T follicular helper cell (primary cell): ENCODE measurements around the gene NDST4.

Experiments used
- DNase-seq: peaks from one replicate; pipeline ENCODE4 v3.0.0-alpha.2; 2020; ENCODE audit warnings: low read depth
- total RNA-seq, 2 experiments: gene quantifications; one replicate each; lab custom pipeline; 2026; lab: John Stamatoyannopoulos, UW

The NDST4 gene
- total RNA-seq = 0 reads per million in 2 experiments

DNA sequence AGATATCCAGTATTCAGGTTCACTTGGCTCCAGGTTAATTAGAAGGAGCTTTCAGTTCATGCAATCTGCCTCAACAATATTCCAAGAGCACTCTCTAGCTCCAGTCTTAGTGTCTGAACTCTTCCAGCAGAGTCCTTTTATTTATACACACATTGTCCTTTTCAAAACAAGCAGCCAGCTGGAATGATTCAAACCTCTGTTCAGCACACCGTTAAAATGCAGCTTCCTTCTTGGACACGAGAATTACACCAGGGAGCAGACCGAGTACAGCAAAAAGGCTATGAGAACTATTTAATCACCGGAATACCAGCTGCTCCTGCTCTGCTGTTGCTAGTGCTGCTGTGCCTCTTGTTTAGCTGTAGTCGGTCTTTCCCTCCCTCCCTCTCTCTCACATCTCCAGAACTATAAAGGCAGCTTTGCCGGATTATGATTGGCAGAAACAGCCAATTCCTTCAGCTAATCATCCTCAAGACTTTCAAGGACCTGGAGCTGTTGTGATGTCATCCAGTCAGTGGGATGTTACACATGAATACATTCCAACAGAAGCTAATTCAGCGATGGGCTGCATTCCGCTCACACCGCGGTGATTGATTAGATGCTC, at the start of gene NDST4:
Gene NDST4 (minus strand): TSS at position 115 of the 601 bp plus-strand sequence. CDS start 36,584 bp downstream, outside the sequence.
- DNase-seq = no peak

DNA sequence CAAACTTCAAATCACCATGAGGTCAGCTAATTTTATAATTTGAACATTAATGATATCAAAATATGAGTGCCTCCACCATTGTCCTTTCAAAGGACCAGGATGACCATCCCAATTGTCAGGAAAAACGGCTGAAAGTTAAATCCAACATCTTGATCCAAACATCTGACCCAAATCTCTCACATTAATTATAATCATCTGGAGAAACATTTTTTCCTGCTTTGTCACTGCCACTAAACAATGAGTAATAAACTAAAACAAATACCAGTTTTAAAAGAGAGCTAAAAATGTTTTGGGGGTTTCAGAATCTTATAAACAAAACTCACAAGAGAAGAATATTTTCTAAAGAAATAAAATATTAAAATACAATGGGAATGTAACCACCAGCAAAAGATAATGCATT, 45.7 kb upstream of the NDST4 start:
- no peak for DNase-seq

DNA sequence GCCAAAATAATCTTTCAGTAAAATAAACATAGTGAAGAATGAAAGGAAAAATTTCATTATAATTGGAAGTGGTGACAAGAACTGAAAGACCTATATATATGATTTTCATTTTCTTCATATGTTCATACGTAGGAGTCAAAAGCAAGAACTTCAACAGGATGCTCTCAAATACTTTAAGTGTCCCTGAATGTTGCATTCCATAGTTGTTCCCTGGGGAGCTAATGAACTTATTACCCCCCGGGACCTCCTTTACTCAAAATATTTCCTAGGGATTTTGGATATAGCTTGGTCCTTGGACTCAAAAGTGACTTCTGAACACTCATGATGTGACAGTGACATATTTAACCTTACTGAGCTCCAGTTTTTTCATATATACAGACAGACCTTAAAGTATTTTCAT, 44.9 kb upstream of the NDST4 start:
- DNase-seq = no peak

DNA sequence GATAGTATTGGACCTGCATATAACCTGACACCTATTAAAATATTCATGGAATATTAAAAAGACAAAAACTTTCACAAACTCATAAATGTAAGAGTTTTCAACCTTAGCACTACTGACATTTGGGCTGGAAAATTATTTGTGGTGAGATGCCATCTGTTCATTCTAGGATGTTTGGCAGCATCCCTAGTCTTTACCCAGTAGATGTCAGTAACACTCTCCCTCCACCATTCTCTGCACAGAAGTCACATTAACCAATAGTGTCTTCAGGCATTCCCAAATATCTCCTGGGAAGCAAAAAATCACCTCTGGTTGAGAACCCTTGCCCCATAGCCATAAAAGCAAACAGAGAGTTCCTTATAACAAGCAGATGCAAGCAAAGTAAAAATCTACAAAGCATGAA, 41.4 kb upstream of the NDST4 start:
- DNase-seq = no peak

DNA sequence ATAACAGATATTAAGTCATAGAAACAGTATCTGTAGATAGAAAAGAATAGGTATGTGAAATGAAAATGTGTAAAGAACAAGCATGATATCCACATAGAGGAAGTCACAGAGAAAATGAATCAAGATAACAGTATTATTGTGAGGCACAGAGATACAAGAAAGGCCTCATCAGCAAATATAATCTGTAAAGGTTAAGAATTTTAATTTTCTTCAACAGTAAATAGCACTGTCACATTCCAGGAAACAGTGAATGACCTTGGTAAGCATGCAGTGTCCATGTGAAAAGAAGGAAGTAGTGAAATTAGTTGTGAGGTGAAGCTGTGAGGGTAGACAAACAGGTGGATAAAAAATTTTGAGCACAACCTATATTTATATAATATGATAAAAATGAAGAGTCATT, 39.5 kb upstream of the NDST4 start:
- DNase-seq = no peak

DNA sequence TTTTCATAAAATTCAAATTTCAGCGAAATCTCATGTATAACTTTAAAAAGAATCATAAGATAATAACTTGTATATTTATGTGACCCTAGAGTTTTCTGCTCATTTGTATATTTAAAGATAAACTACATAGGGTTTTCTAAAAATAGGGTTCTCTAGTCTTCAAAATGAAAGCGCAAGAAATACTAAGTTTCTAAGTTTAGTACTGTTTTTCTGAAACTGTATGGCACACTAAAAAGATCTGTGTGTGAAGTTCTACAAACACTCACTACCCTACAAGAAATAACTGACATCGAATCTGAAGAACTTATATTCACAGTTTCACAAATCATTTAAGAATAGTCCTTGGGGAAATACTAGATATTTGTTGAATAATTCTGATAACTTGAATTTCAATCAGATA, 38.7 kb upstream of the NDST4 start:
- no peak for DNase-seq

DNA sequence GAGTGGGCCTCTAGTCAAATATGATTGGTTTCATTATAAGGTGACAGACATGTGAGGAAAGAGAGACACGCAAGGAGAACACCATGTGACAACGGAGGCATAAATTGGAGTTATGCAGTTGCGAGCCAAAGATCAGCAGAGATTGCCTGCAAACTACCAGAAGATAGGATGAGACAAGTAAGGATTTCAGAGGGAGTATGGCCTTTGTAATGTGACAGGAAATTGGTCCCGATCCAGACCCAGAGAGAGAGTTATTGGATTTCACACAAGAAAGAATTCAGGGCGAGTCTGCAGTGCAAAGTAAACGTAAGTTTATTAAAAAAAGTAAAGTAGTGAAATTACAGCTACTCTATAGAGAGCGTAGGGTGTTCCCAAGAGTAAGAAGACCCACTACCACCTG, 35.7 kb upstream of the NDST4 start:
- DNase-seq = no peak

DNA sequence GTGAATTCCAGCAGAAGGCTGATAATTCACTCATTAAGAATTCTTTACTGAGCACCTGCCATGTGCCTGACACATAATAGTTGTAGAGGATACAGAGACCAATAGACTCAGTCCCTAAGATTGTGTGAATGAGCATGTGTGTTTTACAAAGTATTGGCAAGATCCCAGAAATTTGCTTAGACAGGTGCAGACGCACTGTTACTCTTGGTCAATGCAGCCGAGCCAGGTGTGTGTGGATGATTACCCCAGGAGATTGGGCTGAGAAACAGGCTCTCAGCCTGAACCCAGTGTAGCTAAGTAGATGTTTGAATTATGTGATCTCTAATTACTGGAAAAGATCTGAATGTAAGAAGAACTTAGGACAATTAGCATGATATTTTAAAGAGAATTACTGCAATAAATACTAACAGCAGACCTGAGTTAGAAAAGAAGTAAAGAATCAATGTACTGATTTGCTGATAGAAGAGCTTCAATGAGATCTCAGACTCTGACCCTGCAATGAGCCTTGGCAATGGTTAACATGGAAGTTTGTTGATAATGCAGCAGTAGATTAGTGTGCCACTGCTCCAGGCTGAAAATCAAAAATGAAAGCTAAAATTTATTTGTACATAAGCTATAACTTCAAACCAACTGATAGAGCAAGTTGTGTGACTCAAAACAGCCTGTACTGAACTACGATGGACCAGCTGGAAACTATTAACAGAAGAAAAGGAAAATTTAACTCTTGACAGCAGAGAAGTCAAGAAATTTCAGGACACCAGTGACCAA, 32.2 kb upstream of the NDST4 start:
- no peak for DNase-seq

DNA sequence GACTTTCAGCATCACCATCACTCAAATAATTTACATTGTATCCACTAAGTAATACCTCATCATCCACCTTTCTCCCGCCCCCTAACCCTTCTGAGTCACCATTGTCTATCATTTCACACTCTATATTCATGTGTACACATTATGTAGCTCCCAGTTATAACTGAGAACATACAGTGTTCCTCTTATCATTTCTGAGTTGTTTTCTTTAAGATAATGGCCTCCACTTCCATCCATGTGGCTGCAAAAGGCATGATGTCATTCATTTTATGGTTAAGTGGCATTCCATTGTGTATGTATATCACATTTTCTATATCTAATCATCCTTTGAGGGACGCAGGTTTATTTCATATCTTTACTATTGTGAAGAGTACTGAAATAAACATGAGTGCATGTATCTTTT, 14.6 kb upstream of the NDST4 start:
- no peak for DNase-seq

DNA sequence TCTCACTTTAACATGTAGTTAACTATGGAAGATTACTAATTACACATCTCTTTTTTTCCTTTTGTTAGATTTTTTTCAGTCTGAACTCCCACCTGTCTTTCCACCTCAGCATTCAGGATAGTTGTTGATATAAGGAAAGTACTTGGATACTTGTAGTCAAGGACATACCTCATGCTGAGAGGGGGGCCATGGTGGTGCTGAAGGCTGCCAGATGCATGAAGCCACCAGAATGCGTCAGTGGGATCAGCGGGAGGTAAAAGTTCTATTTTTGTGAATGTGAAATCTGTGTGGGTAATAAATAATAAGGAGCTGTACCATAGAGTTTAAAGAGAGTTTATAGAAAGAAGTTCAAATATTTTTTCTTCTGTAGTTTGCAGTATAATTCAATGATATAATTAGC, 13.1 kb upstream of the NDST4 start:
- no peak for DNase-seq

DNA sequence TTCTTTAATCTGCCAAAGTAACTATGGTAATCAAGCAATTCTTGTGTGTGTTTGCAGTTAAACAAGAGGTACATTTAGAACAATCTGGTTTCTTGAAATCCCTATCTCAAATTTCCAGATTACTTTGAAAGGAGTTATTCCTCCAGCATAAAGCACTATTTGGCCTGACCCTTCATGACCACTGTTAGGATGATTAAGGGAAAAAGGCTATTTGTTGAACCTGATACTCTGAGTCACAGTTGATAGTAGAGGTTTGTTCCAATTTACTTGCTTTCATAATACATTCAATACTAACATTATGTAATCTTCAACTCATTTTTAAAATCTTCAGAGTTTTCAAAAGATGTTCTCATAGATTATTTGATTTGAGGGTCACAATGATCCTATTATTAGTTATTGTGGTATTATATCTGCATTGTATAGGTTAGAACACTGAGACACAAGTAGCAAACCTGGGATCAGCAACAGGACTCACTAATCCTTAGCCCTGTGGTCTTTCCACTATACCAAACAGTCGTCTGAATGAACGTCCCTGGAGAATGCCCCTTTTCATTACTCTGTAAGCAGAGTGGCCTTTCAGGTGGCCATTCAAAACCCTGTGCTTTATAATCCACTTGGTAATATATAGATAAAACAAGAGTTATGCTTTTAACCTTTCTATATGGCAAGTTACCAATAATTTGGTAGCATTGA, 8.1 kb upstream of the NDST4 start:
- DNase-seq = no peak

DNA sequence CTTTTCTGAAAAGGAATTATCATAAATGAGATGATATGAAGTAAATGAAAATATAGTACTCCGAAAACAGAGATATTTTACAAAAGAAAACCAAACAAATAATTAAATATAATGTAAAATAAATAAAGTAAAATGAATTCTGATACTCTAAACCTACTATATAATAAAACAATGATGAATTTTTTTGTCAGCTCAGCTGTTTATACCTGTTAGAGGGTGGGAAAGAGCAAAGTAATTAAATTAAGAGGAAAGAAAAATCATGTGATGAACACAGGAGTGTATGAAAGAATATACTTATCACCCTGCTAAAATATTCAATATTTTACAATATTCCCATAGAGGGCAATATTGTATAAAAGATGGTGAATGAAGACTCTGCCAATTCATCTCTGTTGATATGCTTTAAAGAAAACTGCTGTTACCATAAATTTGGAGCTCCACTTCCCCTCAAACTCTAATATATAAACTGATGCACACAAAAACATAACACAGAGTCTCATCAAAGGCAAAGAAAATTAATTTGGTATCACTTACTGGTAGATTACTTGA, 6.5 kb upstream of the NDST4 start:
- DNase-seq = no peak

DNA sequence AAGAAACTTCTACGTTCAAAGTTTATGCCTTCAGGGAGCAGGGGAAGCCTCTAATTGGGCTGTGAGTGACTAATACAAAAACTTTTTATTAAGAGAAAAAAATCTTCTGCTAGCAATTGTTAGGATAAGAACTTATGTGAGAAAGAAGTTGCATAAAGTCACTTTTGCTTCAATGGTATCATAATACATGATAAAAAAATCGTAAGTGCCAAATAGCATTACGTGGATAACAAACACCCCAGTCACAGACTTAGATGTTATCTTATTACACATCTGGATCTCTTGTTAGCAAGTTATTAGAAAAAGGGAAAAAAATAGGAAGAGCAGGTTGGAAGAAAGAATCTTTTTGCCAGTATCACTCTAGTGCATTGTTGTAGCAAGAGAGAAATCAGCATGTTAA, 4.2 kb upstream of the NDST4 start:
- DNase-seq = no peak

DNA sequence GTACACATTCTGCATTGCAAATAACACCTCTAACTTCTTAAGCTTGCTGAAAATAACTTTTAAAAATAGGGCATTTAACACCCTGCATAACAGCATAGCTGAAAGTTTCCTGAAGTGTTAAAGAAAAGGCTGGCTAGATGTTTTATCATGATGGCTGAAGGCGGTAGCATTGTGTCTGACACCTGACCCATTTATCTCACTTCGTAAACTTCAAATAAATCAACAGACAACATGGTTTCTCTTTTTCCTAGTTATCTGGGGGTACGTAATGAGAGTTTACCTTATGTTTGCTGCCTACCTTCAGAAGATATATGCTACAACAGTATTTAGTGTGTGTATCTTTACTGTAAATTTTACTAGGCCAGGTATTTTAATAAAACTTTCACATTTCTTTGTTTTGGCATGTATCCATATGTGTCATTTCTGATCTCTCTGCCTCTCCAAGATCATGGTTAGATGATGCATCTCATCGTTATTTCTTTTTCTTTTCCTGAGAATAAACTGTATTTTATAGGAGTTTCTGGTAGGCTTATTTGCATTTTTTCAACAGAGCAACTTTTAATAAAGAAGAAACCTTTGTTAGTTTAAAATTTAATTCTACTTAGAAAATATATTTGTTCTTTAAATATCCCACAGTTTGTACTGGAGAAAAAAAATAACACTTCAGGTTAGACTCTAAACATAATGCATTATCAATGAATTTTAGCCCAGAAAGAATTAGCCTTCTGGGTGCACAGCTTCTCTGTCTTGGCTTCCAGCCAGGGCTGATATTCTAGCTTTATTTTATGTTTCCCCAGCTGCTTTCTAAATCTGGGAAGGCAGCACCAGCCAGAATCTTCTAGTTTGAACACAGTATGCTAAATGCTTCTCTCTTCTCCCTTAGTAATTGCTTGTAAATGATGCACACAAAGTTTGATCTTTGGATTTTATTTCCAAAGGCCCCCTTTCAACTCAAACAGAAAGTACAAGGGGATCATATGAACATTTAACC, 2.9 kb downstream of the NDST4 start:
- no peak for DNase-seq

DNA sequence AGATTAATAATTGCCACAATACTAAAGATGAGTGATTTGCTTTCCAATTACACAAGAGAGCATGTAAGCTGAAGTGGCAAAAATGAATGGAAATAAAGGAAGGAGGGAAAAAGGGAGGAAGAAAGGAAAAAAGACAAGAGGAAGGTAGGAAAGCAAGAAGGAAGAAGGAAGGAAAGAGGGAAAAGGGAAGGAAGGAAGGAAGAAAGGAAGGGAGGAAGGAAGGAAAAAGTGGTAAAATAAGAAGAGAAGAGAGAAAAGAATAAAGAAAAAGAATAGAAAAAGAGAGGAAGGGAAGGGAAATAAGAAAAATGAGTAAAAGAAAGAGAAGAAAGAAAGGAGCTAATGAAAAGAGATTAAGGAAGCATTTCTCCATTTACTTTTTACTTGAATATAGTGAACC, 4.6 kb downstream of the NDST4 start:
- DNase-seq = no peak

DNA sequence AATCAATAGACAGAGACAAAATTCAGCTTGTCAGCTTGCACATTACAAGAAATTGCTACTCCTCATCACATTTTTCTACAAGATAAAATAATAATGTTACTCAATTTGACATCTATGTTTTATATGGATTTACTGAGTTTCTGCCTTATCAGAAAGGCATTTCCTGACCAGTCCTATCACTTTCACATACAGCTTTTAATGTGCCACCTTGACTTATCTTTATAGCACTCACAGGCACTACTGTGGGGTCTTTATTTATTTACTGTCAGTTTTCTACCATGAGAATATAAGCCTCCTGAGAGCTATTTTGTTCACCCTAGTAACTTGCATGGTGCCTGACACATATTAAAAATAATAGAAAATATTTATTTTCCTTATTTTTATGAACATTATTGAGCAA, 6.0 kb downstream of the NDST4 start:
- DNase-seq = no peak

DNA sequence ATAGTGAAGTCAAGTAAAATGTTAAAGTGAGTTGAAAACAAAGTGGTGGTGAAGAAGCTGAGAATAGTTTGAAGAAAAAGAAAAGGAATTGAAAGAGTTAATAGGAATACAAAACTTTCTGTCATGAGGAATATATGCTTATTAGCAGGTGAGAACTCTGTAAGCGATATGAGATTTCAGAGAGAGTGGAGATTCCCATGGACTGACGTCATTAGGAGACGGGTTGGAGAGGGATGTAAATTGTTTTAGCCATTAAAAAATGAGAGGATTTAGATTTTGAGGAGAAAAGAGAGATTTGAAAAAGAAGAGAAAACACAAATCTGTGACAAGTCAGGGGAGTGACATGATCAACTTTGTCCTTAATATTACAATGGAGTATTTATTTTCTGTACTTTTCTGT, 11.7 kb downstream of the NDST4 start:
- DNase-seq = no peak

DNA sequence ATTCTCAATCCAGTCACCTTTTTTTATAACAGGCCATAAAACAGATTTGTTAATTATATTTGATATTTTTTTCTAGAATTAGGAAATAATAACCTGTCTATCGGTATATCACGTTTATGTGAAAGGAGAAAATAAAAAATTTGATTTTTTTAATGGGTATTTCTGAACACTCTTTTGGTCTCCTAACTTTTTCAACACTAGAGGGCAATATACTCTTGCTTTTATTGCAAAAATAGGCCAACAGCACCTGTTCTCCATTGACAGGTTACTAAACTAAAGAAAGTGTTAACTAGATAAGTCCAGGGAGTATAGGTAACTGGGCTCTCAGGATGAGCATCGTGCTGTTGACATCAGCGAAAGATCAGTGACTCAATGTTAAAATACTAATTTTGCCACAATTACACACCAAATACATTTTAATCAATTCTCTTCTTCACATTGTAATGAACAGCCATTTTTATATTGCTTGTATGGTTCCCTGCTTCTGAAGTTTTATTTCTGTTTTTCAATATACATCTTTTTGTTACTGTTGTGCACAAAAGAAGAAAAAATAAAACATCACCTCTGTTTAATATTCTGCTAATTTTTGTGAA, 22.8 kb downstream of the NDST4 start:
- DNase-seq = no peak

DNA sequence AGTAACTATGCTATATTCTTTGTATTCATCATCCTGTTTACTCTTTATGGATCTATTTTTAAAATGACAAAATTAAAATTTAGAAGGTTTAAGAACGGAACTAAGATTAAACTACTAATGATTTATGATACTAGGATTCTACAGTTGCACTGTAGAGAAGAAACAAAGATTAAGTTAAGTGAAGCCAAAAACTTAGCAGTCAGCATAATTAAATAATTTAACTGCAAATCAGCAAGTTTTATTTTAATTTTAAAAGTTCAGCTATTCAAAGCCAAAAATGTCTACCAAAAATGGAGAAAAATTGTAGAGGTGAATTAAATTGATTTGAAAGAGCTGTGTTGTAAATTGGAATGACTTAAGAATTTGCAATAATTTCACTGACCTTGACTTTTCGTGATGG, 30.8 kb downstream of the NDST4 start:
- DNase-seq = no peak

DNA sequence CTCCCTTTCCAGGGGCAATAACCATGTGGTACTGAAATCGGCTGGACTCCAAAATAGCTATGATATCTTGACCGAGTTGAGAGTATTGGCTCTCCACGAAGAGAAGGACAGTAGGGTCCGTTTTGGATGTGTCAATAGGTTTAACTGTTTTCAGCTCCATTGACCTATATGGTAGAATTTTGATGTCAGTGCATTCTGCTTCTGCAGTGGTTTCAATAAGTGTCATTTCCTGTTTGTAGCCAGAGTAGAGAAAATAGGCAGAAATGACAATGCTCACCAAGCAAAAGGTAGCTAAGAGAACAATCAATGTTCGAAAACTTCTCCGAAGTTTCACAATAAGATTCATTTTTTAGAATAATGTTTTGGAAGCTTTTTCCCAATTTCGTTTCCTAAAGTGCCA, 36.7 kb downstream of the NDST4 start:
- DNase-seq = no peak

DNA sequence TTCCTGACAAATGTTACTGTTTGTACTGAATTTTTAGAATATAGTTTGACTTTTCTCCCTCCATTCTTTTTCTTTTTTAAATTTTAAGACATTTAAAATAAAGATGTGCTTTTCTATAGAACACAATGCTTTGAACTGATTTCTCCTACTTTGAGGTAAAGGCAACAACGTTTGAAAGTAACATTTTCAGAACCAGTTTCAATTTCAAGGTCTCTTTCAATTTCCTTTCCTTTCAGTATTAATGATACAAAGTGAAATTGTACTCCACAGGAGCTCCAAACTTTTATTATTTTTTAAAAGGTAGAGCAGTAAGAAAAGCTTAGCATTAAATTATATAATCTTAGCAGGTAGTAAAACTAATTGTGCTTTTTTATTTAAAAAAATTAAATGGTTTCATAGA, 54.9 kb downstream of the NDST4 start:
- no peak for DNase-seq
